H1 (cell line): Measurements from ENCODE around the gene ELOVL5. TPM values are rescaled to one million over a fixed set of nuclear protein-coding genes. Genes with fewer than 3 reads are reported as not detected.

Source experiments
- CTCF ChIA-PET: fragments of 300-600 bp; sonication (Branson Sonifier 250); formaldehyde crosslinking; loops from one replicate; lab custom pipeline; 2021; ENCODE audit not compliant: partially characterized antibody; lab: Charles Lee
- POLR2A ChIA-PET: fragments of 300-600 bp; sonication (Branson Sonifier 250); formaldehyde crosslinking; loops from one replicate; lab custom pipeline; 2021; ENCODE audit warnings: inconsistent platforms; ENCODE audit not compliant: partially characterized antibody; lab: Charles Lee
- DNase-seq, 2 experiments: peaks; one replicate each; pipeline versions ENCODE4 v3.0.0 to v3.0.0-alpha.2; 2010 to 2022; ENCODE audit warnings: low spot score in 2 of 2, low read depth in 1 of 2, mixed read lengths in 1 of 2
- FAIRE-seq: peaks from 2 replicates; lab custom pipeline; 2011; peaks lifted over from hg19 to GRCh38; lab: Jason Lieb, UNC
- H2AFZ ChIP-seq: 2 replicates; pipeline ENCODE4 v1.8.1; 2012; ENCODE audit warnings: low read length, inconsistent platforms
- H2AK5ac ChIP-seq: 2 replicates; pipeline ENCODE4 v1.6.1; 2013; ENCODE audit warnings: low read depth, low read length
- H2BK120ac ChIP-seq: replicated peaks from 2 replicates; pipeline ENCODE3; 2013; ENCODE audit warnings: low read depth, low read length, inconsistent platforms
- H2BK12ac ChIP-seq: 2 replicates; pipeline ENCODE4 v1.6.1; 2013; ENCODE audit warnings: low read depth, low read length
- H2BK15ac ChIP-seq: 2 replicates; pipeline ENCODE4 v1.6.1; 2013; ENCODE audit warnings: low read length
- H2BK20ac ChIP-seq: 2 replicates; pipeline ENCODE4 v1.6.1; 2013; ENCODE audit warnings: low read length
- H2BK5ac ChIP-seq: 2 replicates; pipeline ENCODE4 v1.6.1; 2013; ENCODE audit warnings: low read depth, low read length
- H3K14ac ChIP-seq: 2 replicates; pipeline ENCODE4 v1.6.1; 2013; ENCODE audit warnings: inconsistent platforms; ENCODE audit not compliant: insufficient read length
- H3K18ac ChIP-seq: 2 replicates; pipeline ENCODE4 v1.6.1; 2013; ENCODE audit warnings: low read length; ENCODE audit errors: extremely low read depth
- H3K23ac ChIP-seq: 2 replicates; pipeline ENCODE4 v1.6.1; 2013; ENCODE audit warnings: inconsistent platforms; ENCODE audit not compliant: insufficient read length
- H3K23me2 ChIP-seq: 2 replicates; pipeline ENCODE4 v1.6.1; 2013; ENCODE audit warnings: low read depth, low read length
- H3K27ac ChIP-seq: 2 replicates; pipeline ENCODE4 v1.6.1; 2011; ENCODE audit warnings: low read depth, low read length, inconsistent platforms
- H3K27me3 ChIP-seq, 4 experiments: replicated peaks in 1 of 4; 1 replicate in 1 of 4; 2 replicates in 3 of 4; pipeline versions ENCODE4 v1.6.1 to v1.8.1; 2011 to 2013; ENCODE audit warnings: low read length in 3 of 4, mild to moderate bottlenecking in 3 of 4, inconsistent platforms in 2 of 4, mixed read lengths in 2 of 4, moderate library complexity in 1 of 4; ENCODE audit not compliant: control insufficient read depth in 3 of 4, insufficient read depth in 3 of 4; ENCODE audit errors: extremely low read depth in 1 of 4
- H3K36me3 ChIP-seq, 4 experiments: 2 replicates each; pipeline versions ENCODE4 v1.6.1 to v1.8.1; 2011 to 2013; ENCODE audit warnings: mild to moderate bottlenecking in 4 of 4, low read length in 3 of 4, moderate library complexity in 2 of 4, control low read depth in 1 of 4, inconsistent platforms in 1 of 4; ENCODE audit not compliant: insufficient read depth in 4 of 4, control insufficient read depth in 2 of 4
- H3K4ac ChIP-seq: replicated peaks from 2 replicates; pipeline ENCODE3; 2013; ENCODE audit warnings: low read length, low read depth, mixed read lengths, inconsistent platforms; ENCODE audit not compliant: insufficient read length
- H3K4me1 ChIP-seq, 4 experiments: replicated peaks in 1 of 4; 1 replicate in 1 of 4; 2 replicates in 3 of 4; pipeline versions ENCODE4 v1.6.1 to v1.8.1; 2011 to 2013; ENCODE audit warnings: low read length in 3 of 4, inconsistent platforms in 2 of 4, mixed read lengths in 1 of 4; ENCODE audit not compliant: insufficient read depth in 4 of 4, control insufficient read depth in 3 of 4
- H3K4me2 ChIP-seq, 2 experiments: 2 replicates each; pipeline versions ENCODE4 v1.6.1 to v1.8.1; 2011 to 2013; ENCODE audit warnings: low read depth in 2 of 2, low read length in 2 of 2, control low read depth in 1 of 2, inconsistent platforms in 1 of 2, mild to moderate bottlenecking in 1 of 2; ENCODE audit not compliant: insufficient read depth in 1 of 2
- H3K4me3 ChIP-seq, 4 experiments: fragments of 200-600, 300-600 bp in 1 of 4; sonication (generic), shearing (Covaris generic), sonication (Bioruptor Twin) in 1 of 4; 2 replicates each; pipeline versions ENCODE4 v1.5.1 to v1.8.1; 2011 to 2016; ENCODE audit warnings: low read length in 4 of 4, low read depth in 3 of 4, control low read depth in 2 of 4, inconsistent platforms in 2 of 4, mild to moderate bottlenecking in 2 of 4, mixed read lengths in 1 of 4, moderate library complexity in 1 of 4; ENCODE audit not compliant: insufficient read depth in 2 of 4; ENCODE audit errors: extremely low read depth in 1 of 4
- H3K56ac ChIP-seq: replicated peaks from 2 replicates; pipeline ENCODE3; 2013; ENCODE audit warnings: low read depth, mild to moderate bottlenecking, mixed read lengths, low read length, inconsistent platforms; ENCODE audit not compliant: insufficient read length
- H3K79me1 ChIP-seq: 2 replicates; pipeline ENCODE4 v1.6.1; 2013; ENCODE audit warnings: low read depth, low read length, control low read depth
- H3K79me2 ChIP-seq, 2 experiments: 2 replicates each; pipeline versions ENCODE4 v1.6.1 to v1.8.1; 2012 to 2013; ENCODE audit warnings: low read length in 2 of 2, mild to moderate bottlenecking in 2 of 2, inconsistent platforms in 1 of 2; ENCODE audit not compliant: insufficient read depth in 2 of 2, control insufficient read depth in 1 of 2
- H3K9ac ChIP-seq, 4 experiments: replicated peaks in 1 of 4; 1 replicate in 1 of 4; 2 replicates in 3 of 4; pipeline versions ENCODE4 v1.6.1 to v1.8.1; 2011 to 2013; ENCODE audit warnings: low read depth in 3 of 4, low read length in 3 of 4, control low read depth in 2 of 4, mild to moderate bottlenecking in 2 of 4, moderate library complexity in 2 of 4, inconsistent platforms in 1 of 4; ENCODE audit errors: extremely low read depth in 1 of 4
- H3K9me3 ChIP-seq, 2 experiments: 2 replicates each; pipeline versions ENCODE4 v1.6.1 to v1.8.1; 2012 to 2013; ENCODE audit warnings: mild to moderate bottlenecking in 2 of 2, moderate library complexity in 2 of 2, control low read depth in 1 of 2, inconsistent platforms in 1 of 2, low read depth in 1 of 2, low read length in 1 of 2, mixed read lengths in 1 of 2; ENCODE audit not compliant: insufficient read depth in 2 of 2
- H4K20me1 ChIP-seq, 2 experiments: replicated peaks in 1 of 2; 2 replicates each; pipeline versions ENCODE3 to v1.8.1; 2011 to 2013; ENCODE audit warnings: inconsistent platforms in 2 of 2, low read length in 2 of 2, mild to moderate bottlenecking in 1 of 2; ENCODE audit not compliant: insufficient read depth in 2 of 2, control insufficient read depth in 1 of 2
- H4K5ac ChIP-seq: 2 replicates; pipeline ENCODE4 v1.6.1; 2013; ENCODE audit warnings: low read length, low read depth, mixed read lengths, inconsistent platforms; ENCODE audit not compliant: insufficient read length
- H4K8ac ChIP-seq: 2 replicates; pipeline ENCODE4 v1.8.0; 2013; ENCODE audit warnings: mild to moderate bottlenecking, moderate library complexity, low read length, inconsistent platforms; ENCODE audit not compliant: insufficient read depth; ENCODE audit errors: extremely low read depth
- H4K91ac ChIP-seq: replicated peaks from 2 replicates; pipeline ENCODE3; 2013; ENCODE audit warnings: low read length, mixed read lengths, inconsistent platforms; ENCODE audit not compliant: insufficient read length
- ATF3 ChIP-seq: IDR thresholded peaks from 2 replicates; pipeline ENCODE4 v1.6.1; 2011; ENCODE audit warnings: low read depth, mild to moderate bottlenecking, low read length; ENCODE audit not compliant: insufficient read depth
- BCL11A ChIP-seq, 2 experiments: IDR thresholded peaks; one replicate each; pipeline ENCODE4 v1.6.1; 2011; ENCODE audit warnings: low read depth in 2 of 2, low read length in 2 of 2, mild to moderate bottlenecking in 2 of 2
- CEBPB ChIP-seq: IDR thresholded peaks from 2 replicates; pipeline ENCODE4 v1.6.1; 2012; ENCODE audit warnings: low read depth, low read length
- CREB1 ChIP-seq: IDR thresholded peaks from 2 replicates; pipeline ENCODE4 v1.6.1; 2012; ENCODE audit warnings: inconsistent platforms
- HDAC6 ChIP-seq: IDR thresholded peaks from one replicate; pipeline ENCODE4 v1.7.1; 2012; ENCODE audit warnings: low read depth, mild to moderate bottlenecking, inconsistent platforms, low read length, moderate library complexity
- JUN ChIP-seq: IDR thresholded peaks from 2 replicates; pipeline ENCODE4 v1.6.1; 2011; ENCODE audit warnings: low read depth, mild to moderate bottlenecking, improper control_type of control experiment, low read length
- KDM5A ChIP-seq: fragments of 200-600 bp; IDR thresholded peaks from 2 replicates; pipeline ENCODE4 v1.7.1; 2012; ENCODE audit warnings: mild to moderate bottlenecking, low read length, inconsistent platforms, mixed read lengths
- PHF8 ChIP-seq: fragments of 200-600 bp; sonication (generic); conservative IDR thresholded peaks from 2 replicates; pipeline ENCODE4 v1.7.1; 2012; ENCODE audit warnings: low read depth, mild to moderate bottlenecking, inconsistent platforms, low read length, moderate library complexity
- POLR2AphosphoS5 ChIP-seq: IDR thresholded peaks from 2 replicates; pipeline ENCODE4 v1.6.1; 2011; ENCODE audit warnings: low read depth, low read length
- POU5F1 ChIP-seq: IDR thresholded peaks from 2 replicates; pipeline ENCODE4 v1.6.1; 2011; ENCODE audit warnings: low read depth, mild to moderate bottlenecking, low read length, moderate library complexity
- SP1 ChIP-seq: IDR thresholded peaks from 2 replicates; pipeline ENCODE4 v1.6.1; 2011; ENCODE audit warnings: low read depth, low read length
- SP2 ChIP-seq: IDR thresholded peaks from 2 replicates; pipeline ENCODE4 v1.6.1; 2012; ENCODE audit warnings: mild to moderate bottlenecking, low read length, inconsistent platforms
- SP4 ChIP-seq: IDR thresholded peaks from 2 replicates; pipeline ENCODE4 v1.6.1; 2012; ENCODE audit warnings: low read length, inconsistent platforms
- SRF ChIP-seq: IDR thresholded peaks from 2 replicates; pipeline ENCODE4 v1.6.1; 2011; ENCODE audit warnings: mild to moderate bottlenecking, low read depth, low read length, moderate library complexity
- SUZ12 ChIP-seq: fragments of 200-600 bp; sonication (generic); IDR thresholded peaks from 2 replicates; pipeline ENCODE4 v1.6.1; 2012; ENCODE audit warnings: mild to moderate bottlenecking, inconsistent platforms, low read length, moderate library complexity, mixed read lengths
- TAF7 ChIP-seq: optimal IDR thresholded peaks from 2 replicates; pipeline ENCODE3; 2011; ENCODE audit warnings: low read depth, mild to moderate bottlenecking, inconsistent platforms, low read length, moderate library complexity, borderline replicate concordance
- WGBS, 2 experiments: shearing (Covaris generic) in 1 of 2; methylation state at CpG; one replicate each; pipeline versions ENCODE4 v1.1.6 to v1.1.7; 2013 to 2015; ENCODE audit warnings: low lambda C conversion rate in 2 of 2, mixed read lengths in 2 of 2, inconsistent platforms in 1 of 2, low coverage in 1 of 2, missing lambda C conversion rate in 1 of 2; ENCODE audit not compliant: insufficient replicate concordance in 2 of 2, insufficient coverage in 1 of 2, insufficient read length in 1 of 2; ENCODE audit errors: extremely low coverage in 1 of 2, missing lambda C conversion rate in 1 of 2; 5-methylcytosine and 5-hydroxymethylcytosine counted together
- polyA plus RNA-seq, 7 experiments: library from polyadenylated mRNA; depleted of rRNA in 3 of 7; stranded (reverse) in 5 of 7; unstranded in 2 of 7; fragments of >200 nt in 5 of 7; fragments of 200-250 nt in 2 of 7; gene quantifications; 1 replicate in 5 of 7; 2 replicates in 1 of 7; 4 replicates in 1 of 7; pipeline versions ENCODE4 v1.2.1 to v1.2.3, GENCODE V29; 2011 to 2013; ENCODE audit warnings: missing spikeins in 2 of 7, mixed read lengths in 2 of 7
- total RNA-seq: library from RNA; stranded (reverse); fragmentation: NEBNext Ultra II Directional; extraction: Animal tissue kit (Norgen Biotek cat#: 25700); gene quantifications from 2 replicates; pipeline ENCODE4 v1.2.1, GENCODE V29; 2021

Gene ELOVL5
- total and polyA plus RNA-seq, 2 of the 8 experiments (the other 6 are each of a cell fraction or from before 2014, with no cell fraction given), result 113 to 156 TPM

DNA sequence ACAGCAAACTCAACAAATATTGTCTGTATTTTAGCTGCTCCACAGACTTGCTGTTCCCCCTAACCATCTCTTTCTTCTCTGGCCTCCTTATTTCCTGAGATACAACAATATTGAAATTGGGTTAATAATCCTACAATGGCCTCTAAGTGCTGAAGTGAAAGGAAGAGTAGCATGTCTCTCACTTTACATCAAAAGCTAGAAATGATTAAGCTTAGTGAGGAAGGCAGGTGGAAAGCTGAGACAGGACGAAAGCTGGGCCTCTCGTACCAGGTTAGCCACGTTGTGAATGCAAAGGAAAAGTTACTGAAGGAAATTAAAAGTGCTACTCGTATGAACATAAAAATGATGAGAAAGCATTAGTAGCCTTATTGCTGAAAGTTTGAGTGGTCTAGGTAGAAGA is 63.8 kb downstream of the ELOVL5 start:
- H4K5ac ChIP-seq, result no peak overlapping the region
- WGBS, 2 experiments, result 89% methylated on average over 4 of the region's 4 CpGs; no CpG with 5 or more reads in 1 of the 2 experiments
- no peak overlapping the region for H4K91ac ChIP-seq
- H3K4me2 ChIP-seq, result no peak overlapping the region
- H3K23me2 ChIP-seq, result no peaks in the 10 kb centered on the region
- H2AK5ac ChIP-seq, result no peak overlapping the region
- H2BK15ac ChIP-seq, result no peak overlapping the region
- peaks cover under 1% of the 10 kb centered on the region; the same call in 1 of the 2 replicates for H3K79me1 ChIP-seq
- no peak overlapping the region for H2BK120ac ChIP-seq
- H3K4me1 ChIP-seq, result peaks cover 0 to 10% (median 5%) of the 10 kb centered on the region in 4 experiments; a peak in 5 of 7 replicates
- DNase-seq, result no peak
- no peak for FAIRE-seq
- peaks cover 0 to 7% of the 10 kb centered on the region in 2 experiments for H4K20me1 ChIP-seq
- no peak overlapping the region for H3K18ac ChIP-seq
- peaks cover 0 to 11% of the 10 kb centered on the region in 2 experiments; a peak in 1 of 4 replicates for H3K79me2 ChIP-seq
- ChIA-PET CTCF (interaction anchor here (0.9 to 2.8 kb wide), 5 partner anchors 10 to 166 kb away, joined by 3 to 16 read pairs (median 3); no protein-coding TSS in a partner anchor), POLR2A (no interaction called here)
- H2AFZ ChIP-seq, result no peak overlapping the region
- no peak overlapping the region for H2BK5ac ChIP-seq
- no peak overlapping the region for H3K4ac ChIP-seq
- H3K36me3 ChIP-seq, result peaks cover 2 to 7% (median 4%) of the 10 kb centered on the region in 4 experiments; a peak in 4 of 8 replicates
- no peak overlapping the region for H3K23ac ChIP-seq
- H2BK12ac ChIP-seq, result no peak overlapping the region
- H3K9ac ChIP-seq, result no peak overlapping the region
- no peak overlapping the region for H3K27ac ChIP-seq
- H3K4me3 ChIP-seq, result no peak overlapping the region
- H3K56ac ChIP-seq, result no peak overlapping the region
- no peak overlapping the region for H4K8ac ChIP-seq
- no peak overlapping the region for H3K14ac ChIP-seq
- H2BK20ac ChIP-seq, result no peak overlapping the region
- H3K27me3 ChIP-seq, result no peaks in the 10 kb centered on the region
- no peaks in the 10 kb centered on the region for H3K9me3 ChIP-seq
- TF ChIP-seq BCL11A (IDR thresholded peaks at IDR 0.05; ENCODE audit: low read depth in 2 of 2, low read length in 2 of 2), result no peak
- TF ChIP-seq SUZ12, result no peak
- no peak for TF ChIP-seq SP1
- TF ChIP-seq SP2, result no peak
- TF ChIP-seq JUN, result no peak
- TF ChIP-seq POLR2AphosphoS5, result no peak
- TF ChIP-seq ATF3, result no peak
- no peak for TF ChIP-seq SRF
- TF ChIP-seq TAF7, result no peak
- no peak for TF ChIP-seq KDM5A
- TF ChIP-seq SP4, result no peak
- TF ChIP-seq HDAC6, result no peak
- TF ChIP-seq CREB1, result no peak
- TF ChIP-seq CEBPB, result no peak
- TF ChIP-seq POU5F1, result no peak
- no peak for TF ChIP-seq PHF8
